Raji (cell line): ENCODE results near the gene GPR173.

Experiments used
- POLR2A ChIP-seq: IDR thresholded peaks from 2 replicates; pipeline ENCODE4 v1.6.1; 2011; ENCODE audit warnings: low read depth, low read length, control low read depth; ENCODE audit not compliant: insufficient read depth

Gene GPR173

DNA sequence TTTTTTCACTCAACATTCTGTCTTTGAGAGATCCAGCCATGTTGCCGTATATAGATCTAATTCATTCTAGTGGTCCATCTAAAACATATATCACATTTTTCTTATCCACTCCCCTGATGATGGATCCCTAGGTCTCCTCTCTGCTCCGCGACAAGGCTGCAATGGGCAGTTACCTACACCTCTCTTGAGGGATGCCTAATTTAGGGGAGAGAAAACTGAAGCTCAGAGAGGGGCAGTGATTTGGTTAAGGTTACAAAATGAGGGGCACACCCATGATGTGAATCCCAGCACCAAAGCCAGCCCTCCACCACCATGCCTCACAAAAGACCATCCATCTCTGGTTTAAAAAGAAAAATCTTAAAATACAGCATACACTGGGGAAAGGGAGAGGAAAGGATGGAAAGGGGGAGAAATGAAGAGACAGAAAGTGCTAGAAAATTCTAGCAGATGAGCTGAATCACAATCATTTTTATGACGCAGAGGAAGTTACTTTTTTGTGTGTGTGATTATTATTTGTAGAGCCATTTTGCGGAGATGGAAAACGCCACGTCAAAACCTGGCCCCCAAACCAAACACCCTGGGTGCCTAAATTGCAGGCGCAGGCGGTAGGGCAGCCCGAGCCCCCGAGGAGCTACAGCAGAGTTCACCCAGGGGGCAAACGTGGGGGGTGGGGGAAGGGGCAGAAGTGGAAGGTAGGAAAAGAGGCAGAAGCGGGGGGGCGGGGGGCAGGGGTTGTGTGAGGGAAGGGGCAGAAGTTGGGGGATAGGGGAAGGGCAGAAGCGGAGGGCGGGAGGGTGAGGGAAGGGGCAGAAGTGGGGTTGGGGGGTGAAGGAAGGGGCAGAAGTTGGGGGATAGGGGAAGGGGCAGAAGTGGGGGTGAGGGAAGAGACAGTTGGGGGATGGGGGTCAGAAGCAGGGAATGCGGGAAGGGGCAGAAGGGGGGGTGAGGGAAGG, 32.3 kb downstream of the GPR173 start:
- no peak for TF ChIP-seq POLR2A

DNA sequence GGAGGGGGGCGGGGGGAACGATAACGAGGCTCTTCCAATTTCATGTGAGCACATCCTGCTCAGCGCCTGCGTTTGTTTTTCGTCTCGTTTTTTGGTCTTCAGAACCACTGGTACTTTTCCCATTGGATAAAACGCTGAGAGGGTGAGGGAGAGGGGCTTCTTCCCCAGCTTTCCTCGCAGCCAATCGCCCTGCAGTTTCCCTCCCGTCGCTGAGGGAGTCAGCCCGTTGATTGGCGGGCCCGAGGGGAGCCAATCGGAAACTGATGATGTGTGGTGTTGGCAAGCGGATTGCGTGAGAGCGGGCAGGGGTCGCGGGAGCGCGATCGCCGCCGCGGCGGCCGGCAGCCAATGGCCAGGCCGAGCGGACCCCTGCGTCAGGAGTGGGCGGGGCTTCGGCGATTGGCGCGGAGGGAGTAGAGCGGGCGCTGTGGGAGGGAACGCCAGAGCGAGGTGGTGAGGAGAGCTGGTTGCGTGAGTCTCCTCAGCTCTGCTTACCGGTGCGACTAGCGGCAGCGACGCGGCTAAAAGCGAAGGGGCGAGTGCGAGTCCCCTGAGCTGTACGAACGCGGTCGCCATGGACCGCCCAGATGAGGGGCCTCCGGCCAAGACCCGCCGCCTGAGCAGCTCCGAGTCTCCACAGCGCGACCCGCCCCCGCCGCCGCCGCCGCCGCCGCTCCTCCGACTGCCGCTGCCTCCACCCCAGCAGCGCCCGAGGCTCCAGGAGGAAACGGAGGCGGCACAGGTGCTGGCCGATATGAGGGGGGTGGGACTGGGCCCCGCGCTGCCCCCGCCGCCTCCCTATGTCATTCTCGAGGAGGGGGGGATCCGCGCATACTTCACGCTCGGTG, 33.6 kb downstream of the GPR173 start, which contains the start of gene TSPYL2:
Gene TSPYL2 (plus strand): TSS at position 443 of the 848 bp plus-strand sequence. CDS start 132 bp downstream, at position 575.
- TF ChIP-seq POLR2A, result peak; percentile 98

DNA sequence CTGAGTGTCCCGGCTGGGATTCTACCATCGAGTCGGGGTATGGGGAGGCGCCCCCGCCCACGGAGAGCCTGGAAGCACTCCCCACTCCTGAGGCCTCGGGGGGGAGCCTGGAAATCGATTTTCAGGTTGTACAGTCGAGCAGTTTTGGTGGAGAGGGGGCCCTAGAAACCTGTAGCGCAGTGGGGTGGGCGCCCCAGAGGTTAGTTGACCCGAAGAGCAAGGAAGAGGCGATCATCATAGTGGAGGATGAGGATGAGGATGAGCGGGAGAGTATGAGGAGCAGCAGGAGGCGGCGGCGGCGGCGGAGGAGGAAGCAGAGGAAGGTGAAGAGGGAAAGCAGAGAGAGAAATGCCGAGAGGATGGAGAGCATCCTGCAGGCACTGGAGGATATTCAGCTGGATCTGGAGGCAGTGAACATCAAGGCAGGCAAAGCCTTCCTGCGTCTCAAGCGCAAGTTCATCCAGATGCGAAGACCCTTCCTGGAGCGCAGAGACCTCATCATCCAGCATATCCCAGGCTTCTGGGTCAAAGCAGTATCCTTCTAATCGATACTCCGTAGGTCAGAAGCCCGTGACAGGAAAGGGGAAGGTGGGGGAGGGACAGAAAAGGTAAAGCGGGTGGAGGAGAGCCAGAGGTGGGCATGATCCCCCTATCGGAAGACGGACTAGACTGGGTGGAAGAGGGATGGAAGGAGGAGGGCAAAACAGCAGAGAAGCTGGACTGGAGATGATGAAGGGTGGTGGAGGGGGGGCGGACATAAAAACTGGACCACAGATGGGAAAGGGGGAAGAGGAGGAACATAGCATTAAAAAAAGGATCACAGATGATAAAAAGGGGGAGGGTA, 34.4 kb downstream of the GPR173 start:
- no peak for TF ChIP-seq POLR2A

DNA sequence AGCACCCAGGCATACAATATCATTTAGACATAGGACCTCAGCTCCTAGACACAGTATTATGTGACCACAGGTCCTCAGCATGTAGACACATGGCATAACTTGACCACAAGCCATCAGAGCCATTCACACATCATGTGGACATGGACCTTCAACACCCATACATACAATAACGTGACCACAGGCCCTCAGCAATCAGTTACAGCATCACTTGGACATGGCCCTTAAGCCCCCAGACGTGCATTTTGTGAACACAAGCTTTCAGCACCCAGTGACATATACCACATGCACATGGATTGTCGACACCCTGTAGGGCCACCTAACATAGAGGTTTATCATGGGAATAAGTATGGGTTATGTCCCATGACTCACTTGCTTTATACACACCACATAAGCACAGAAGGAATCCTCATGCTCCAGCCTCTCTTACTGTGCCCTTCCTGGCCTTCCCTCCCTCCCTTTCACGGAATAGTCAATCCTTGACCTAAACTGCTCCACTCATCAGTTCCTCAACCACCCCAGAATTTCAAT, 35.5 kb downstream of the GPR173 start:
- TF ChIP-seq POLR2A, result no peak

DNA sequence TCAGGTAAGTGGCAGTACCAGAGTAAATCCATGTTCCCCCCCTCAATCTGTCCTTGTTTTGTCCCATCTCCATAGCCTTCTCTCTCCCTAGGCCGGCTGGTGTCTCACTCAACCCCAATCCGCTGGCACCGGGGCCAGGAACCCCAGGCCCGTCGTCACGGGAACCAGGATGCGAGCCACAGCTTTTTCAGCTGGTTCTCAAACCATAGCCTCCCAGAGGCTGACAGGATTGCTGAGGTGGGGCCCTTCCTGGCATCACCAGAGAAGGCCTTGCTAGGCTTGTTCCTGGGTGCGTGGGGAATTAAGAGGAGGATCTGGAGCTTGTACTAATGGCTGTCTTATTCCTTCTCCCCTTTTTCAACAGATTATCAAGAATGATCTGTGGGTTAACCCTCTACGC, 36.3 kb downstream of the GPR173 start:
- TF ChIP-seq POLR2A, result no peak

DNA sequence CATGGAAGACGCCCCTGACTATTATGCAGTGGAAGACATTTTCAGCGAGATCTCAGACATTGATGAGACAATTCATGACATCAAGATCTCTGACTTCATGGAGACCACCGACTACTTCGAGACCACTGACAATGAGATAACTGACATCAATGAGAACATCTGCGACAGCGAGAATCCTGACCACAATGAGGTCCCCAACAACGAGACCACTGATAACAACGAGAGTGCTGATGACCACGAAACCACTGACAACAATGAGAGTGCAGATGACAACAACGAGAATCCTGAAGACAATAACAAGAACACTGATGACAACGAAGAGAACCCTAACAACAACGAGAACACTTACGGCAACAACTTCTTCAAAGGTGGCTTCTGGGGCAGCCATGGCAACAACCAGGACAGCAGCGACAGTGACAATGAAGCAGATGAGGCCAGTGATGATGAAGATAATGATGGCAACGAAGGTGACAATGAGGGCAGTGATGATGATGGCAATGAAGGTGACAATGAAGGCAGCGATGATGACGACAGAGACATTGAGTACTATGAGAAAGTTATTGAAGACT, 37.2 kb downstream of the GPR173 start:
- TF ChIP-seq POLR2A, result no peak

DNA sequence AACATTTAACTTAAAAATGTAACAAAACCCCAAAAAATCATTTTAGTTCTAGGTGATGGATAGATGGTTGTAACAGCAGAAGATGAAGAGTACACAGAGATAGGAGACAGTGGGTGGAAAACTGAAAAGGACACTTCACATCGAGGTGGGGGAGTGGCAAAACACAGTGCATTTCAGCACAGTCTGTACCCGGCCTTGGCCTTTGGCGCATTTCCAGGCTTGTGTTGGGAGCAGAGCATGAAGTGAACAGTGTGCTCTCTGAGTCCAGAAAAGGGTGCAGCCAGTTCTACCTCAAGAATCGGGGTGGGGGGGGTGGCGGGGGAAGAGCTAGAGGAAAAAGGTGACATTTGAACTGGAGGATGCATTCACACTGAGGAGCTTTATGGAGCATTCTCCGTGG, 37.9 kb downstream of the GPR173 start:
- no peak for TF ChIP-seq POLR2A

DNA sequence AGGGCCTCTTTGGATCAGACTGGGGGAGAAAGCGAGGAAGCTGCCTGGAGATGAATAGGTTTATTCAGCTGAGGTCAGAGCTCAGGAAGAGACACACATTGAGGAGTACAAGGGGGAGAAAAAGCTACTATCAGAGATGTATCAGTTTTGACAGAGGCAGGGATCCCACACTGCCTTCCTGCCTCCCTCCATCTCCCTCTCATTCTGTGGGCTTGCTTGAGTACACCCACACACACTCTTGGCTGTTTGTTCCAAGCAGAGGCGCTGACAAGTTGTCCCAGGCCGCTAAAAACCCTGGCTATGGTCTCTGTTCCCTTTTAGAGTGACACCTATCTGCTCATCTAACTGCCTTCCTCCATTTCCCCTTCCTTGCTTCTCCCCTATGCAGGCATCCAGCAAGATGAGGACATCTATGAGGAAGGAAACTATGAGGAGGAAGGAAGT, 38.8 kb downstream of the GPR173 start:
- no peak for TF ChIP-seq POLR2A

DNA sequence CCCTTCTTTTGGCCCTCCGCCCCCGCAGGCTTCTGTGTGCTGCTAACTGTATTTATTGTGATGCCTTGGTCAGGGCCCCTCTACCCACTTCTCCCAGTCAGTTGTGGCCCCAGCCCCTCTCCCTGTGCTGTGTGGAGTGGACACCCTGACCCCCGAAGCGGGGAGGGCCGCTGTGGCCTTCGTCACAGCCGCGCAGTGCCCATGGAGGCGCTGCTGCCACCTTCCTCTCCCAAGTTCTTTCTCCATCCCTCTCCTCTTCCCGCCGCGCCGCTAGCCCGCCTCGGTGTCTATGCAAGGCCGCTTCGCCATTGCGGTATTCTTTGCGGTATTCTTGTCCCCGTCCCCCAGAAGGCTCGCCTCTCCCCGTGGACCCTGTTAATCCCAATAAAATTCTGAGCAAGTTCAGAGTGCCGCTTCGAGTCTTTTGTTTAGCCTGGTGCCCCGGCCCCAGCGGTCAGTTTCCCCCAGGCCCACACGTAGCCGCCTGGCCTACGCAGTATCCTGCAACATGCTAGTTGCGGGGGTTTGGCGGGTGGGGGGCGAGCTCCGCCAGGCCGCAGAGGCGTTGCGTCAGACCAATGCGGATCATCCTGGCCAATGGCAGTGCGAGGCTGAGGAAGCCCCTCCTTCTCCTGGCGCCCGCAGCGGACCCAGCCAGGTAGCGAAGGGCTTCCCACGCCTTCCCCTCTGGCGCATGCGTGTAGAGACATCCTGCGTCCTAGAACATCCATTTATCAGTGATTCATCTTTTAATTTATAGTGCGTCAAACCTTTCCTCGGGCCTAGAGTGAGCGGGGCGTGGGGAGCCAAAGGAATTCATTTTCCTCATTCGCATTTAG, 39.8 kb downstream of the GPR173 start:
- TF ChIP-seq POLR2A, result no peak

DNA sequence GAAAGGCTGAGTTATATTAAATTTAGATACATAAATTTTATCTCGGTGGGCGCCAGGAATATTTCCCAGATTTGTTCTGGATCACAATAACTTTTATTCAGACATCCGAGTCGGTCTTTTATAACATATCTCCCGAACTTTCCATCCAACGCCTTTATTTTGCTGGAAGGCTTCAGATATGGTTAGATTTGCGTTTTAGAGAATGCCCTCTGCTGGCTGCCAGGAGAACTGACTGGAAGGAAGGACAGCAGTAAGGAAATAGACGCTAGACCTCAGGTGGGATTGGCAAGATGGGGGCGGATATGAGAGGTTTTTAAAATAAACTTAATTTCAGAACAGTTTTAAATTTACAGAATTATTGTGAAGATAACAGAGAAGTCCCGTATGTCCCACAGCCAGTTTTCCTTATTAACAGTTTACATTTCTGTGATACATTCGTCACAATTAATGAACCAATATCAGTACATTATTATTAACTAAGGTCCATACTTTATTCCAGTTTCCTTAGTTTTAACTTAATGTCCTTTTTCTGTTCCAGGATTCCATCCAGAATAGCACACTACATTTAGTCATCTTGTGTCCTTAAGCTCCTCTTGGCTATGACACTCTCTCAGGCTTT, 40.7 kb downstream of the GPR173 start:
- TF ChIP-seq POLR2A, result no peak

DNA sequence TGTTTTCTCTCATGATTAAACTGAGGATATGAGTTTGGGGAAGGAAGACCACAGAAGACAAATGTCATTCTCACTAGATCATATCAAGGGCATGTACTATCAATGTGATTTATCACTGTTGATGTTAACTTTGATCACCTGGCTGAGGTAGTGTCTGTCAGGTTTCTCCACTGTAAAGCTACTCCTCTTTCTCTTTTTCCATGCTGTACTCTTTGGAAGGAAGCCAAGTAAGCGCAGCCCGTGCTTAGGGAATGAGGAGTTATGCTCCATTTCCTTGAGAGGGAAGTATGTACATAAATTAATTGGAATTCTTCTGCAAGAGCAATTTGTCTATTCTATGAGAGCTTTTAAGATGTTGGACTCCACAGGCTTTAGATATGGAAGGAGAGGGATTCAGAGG, 41.3 kb downstream of the GPR173 start:
- no peak for TF ChIP-seq POLR2A

DNA sequence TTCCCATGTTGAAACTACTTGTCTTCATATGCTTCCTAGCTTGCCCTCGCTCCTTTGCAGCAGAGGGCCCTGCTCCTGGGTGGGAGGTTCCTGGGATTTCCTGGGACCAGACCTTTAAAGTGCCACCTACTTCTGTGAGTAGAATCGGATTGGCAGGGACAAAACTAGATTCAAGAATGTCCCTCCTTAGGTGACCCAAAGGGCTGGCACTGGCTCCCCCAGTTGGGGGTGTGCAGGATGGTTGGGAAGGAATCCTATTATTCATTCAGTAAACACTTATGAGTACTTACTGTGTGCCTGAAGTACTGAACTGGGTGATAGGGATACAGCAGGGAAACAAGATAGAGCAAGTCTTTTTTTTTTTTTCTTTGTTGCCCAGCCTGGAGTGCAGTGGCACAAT, 42.8 kb downstream of the GPR173 start:
- TF ChIP-seq POLR2A, result no peak

DNA sequence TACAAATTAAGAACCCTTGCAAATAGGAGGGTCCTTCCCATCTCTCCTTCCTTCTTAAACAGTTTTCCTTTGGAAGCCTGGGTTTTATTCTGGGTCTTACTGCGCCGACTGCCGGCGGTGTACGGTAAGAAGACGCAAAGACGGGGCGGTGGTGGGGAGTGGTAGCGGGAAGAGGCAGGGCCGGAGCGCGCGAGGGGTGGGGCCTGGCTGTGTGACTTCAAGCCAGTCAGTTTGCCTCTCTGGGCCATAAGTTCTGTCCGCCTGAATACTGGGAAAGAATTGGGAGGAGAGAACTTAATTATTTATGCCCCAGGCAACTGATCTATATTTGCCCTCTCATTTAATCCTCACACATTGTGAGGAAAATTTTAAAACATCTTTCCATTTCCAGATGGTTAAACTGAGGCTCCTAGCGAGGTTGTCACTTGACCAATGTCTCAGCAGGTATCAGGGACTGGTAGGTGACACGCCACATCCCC, 44.6 kb downstream of the GPR173 start:
- TF ChIP-seq POLR2A, result no peak
